Ishikawa (cell line): ENCODE measurements around the gene TPD52L2.

ENCODE experiments used
- CEBPB ChIP-seq: IDR thresholded peaks from 2 replicates; pipeline ENCODE4 v1.6.1; 2012
- CREB1 ChIP-seq: IDR thresholded peaks from 2 replicates; pipeline ENCODE4 v1.6.1; 2012; ENCODE audit warnings: low read depth
- EGR1 ChIP-seq: IDR thresholded peaks from 2 replicates; pipeline ENCODE4 v1.6.1; 2012
- EP300 ChIP-seq: IDR thresholded peaks from 2 replicates; pipeline ENCODE4 v1.6.1; 2012; ENCODE audit warnings: borderline replicate concordance
- FOXM1 ChIP-seq: IDR thresholded peaks from 2 replicates; pipeline ENCODE4 v1.6.1; 2012; ENCODE audit warnings: low read depth, borderline replicate concordance
- NFIC ChIP-seq: IDR thresholded peaks from 2 replicates; pipeline ENCODE4 v1.6.1; 2012
- RAD21 ChIP-seq: IDR thresholded peaks from 2 replicates; pipeline ENCODE4 v1.6.1; 2012; ENCODE audit warnings: low read depth
- TAF1 ChIP-seq: IDR thresholded peaks from 2 replicates; pipeline ENCODE4 v1.6.1; 2012; ENCODE audit warnings: low read depth, mild to moderate bottlenecking
- TCF12 ChIP-seq: IDR thresholded peaks from 2 replicates; pipeline ENCODE4 v1.6.1; 2012; ENCODE audit warnings: low read depth
- TEAD4 ChIP-seq: IDR thresholded peaks from 2 replicates; pipeline ENCODE4 v1.6.1; 2012
- YY1 ChIP-seq: IDR thresholded peaks from 2 replicates; pipeline ENCODE4 v1.6.1; 2012; ENCODE audit warnings: low read depth
- ZBTB7A ChIP-seq: IDR thresholded peaks from 2 replicates; pipeline ENCODE4 v1.6.1; 2012; ENCODE audit warnings: low read depth
- TF ChIP-seq, protein P1 (sequence below): IDR thresholded peaks from 2 replicates; pipeline ENCODE4 v1.6.1; 2012; ENCODE audit warnings: low read depth, mild to moderate bottlenecking
- TF ChIP-seq, protein P2 (sequence below): IDR thresholded peaks from 2 replicates; pipeline ENCODE4 v1.6.1; 2012
- TF ChIP-seq, protein P3 (sequence below): IDR thresholded peaks from 2 replicates; pipeline ENCODE4 v1.6.1; 2012

The TPD52L2 gene

DNA sequence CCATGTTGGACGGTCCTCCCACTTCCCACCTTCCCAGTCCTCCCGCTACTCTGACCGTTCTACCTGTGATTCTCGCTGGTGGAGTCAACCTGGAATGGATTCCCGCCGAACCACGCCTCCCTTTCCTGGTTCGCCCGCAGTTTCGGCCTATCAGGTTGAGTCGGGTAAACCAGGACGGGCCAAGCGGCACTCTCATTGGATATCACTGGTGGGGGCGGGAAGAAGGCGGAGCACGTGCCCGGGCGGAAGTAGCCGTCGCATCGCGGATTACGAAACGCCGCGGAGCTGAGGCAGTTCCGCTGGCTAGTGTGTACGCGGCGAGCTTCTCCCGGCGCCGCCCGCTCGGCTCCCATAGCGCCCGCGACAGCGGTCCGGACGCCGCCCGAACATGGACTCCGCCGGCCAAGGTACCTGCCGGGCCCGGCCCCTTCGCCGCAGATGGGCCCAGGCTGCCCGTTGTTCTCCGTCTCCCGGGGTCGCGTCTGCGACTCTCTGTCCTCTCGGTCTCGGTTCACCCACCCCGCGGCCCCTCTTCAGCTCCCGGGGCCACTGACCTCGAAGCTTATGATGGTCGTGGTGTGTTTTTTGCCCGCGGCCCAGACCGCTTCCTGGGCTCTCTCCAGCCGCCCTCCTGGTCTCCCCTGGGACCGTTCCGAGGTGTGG is at the start of gene TPD52L2:
TPD52L2 (plus strand) TSS at position 293 of the 663 bp plus-strand sequence; CDS start at position 389, 96 bp downstream.
- peak; percentile 93 for TF ChIP-seq YY1
- TF ChIP-seq, protein P1, sequence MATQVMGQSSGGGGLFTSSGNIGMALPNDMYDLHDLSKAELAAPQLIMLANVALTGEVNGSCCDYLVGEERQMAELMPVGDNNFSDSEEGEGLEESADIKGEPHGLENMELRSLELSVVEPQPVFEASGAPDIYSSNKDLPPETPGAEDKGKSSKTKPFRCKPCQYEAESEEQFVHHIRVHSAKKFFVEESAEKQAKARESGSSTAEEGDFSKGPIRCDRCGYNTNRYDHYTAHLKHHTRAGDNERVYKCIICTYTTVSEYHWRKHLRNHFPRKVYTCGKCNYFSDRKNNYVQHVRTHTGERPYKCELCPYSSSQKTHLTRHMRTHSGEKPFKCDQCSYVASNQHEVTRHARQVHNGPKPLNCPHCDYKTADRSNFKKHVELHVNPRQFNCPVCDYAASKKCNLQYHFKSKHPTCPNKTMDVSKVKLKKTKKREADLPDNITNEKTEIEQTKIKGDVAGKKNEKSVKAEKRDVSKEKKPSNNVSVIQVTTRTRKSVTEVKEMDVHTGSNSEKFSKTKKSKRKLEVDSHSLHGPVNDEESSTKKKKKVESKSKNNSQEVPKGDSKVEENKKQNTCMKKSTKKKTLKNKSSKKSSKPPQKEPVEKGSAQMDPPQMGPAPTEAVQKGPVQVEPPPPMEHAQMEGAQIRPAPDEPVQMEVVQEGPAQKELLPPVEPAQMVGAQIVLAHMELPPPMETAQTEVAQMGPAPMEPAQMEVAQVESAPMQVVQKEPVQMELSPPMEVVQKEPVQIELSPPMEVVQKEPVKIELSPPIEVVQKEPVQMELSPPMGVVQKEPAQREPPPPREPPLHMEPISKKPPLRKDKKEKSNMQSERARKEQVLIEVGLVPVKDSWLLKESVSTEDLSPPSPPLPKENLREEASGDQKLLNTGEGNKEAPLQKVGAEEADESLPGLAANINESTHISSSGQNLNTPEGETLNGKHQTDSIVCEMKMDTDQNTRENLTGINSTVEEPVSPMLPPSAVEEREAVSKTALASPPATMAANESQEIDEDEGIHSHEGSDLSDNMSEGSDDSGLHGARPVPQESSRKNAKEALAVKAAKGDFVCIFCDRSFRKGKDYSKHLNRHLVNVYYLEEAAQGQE = no peak
- TF ChIP-seq TCF12 = no peak; the same call in 1 of the 2 replicates
- 0 out of 2 replicates have a peak, but pooled peaks have one; percentile 31 for TF ChIP-seq ZBTB7A
- no peak for TF ChIP-seq NFIC
- TF ChIP-seq TAF1 = peak; percentile 91
- peak; percentile 90 for TF ChIP-seq CREB1
- 0 out of 2 replicates have a peak, but pooled peaks have one; percentile 44 for TF ChIP-seq EGR1
- peak; percentile 94 for TF ChIP-seq CEBPB
- no peak for TF ChIP-seq FOXM1
- TF ChIP-seq, protein P2, sequence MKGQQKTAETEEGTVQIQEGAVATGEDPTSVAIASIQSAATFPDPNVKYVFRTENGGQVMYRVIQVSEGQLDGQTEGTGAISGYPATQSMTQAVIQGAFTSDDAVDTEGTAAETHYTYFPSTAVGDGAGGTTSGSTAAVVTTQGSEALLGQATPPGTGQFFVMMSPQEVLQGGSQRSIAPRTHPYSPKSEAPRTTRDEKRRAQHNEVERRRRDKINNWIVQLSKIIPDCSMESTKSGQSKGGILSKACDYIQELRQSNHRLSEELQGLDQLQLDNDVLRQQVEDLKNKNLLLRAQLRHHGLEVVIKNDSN = peak; percentile 95
- TF ChIP-seq, protein P3, sequence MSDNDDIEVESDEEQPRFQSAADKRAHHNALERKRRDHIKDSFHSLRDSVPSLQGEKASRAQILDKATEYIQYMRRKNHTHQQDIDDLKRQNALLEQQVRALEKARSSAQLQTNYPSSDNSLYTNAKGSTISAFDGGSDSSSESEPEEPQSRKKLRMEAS = peak; percentile 96
- peak; percentile 32; the same call in 1 of the 2 replicates for TF ChIP-seq TEAD4
- TF ChIP-seq EP300 = peak; percentile 6; the same call in 1 of the 2 replicates

DNA sequence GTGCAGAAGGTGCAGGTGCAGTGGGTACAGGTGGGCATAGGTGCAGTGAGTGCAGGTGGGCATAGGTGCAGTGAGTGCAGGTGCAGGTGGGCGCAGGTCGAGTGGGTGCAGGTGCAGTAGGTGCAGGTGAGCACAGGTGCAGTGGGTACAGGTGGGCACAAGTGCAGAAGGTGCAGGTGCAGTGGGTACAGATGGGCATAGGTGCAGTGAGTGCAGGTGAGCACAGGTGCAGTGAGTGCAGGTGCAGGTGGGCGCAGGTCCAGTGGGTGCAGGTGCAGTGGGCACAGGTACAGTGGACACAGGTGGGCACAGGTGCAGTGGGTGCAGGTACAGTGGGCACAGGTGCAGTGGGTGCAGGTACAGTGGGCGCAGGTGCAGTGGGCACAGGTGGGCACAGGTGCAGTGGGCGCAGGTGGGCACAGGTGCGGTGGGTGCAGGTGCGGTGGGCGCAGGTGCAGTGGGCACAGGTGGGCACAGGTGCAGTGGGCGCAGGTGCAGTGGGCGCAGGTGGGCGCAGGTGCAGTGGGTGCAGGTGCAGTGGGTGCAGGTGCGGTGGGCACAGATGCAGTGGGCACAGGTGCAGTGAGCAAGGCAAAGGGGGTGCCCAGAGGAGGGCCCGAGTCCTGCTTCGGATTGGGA is 49.3 kb upstream of the TPD52L2 start:
- TF ChIP-seq YY1 (no peak), EP300 (no peak), FOXM1 (no peak), TCF12 (no peak), CREB1 (no peak), TAF1 (no peak), CEBPB (no peak), NFIC (no peak), TEAD4 (no peak), RAD21 (no peak)
- TF ChIP-seq, protein P3 = no peak
- TF ChIP-seq, protein P2 = no peak

DNA sequence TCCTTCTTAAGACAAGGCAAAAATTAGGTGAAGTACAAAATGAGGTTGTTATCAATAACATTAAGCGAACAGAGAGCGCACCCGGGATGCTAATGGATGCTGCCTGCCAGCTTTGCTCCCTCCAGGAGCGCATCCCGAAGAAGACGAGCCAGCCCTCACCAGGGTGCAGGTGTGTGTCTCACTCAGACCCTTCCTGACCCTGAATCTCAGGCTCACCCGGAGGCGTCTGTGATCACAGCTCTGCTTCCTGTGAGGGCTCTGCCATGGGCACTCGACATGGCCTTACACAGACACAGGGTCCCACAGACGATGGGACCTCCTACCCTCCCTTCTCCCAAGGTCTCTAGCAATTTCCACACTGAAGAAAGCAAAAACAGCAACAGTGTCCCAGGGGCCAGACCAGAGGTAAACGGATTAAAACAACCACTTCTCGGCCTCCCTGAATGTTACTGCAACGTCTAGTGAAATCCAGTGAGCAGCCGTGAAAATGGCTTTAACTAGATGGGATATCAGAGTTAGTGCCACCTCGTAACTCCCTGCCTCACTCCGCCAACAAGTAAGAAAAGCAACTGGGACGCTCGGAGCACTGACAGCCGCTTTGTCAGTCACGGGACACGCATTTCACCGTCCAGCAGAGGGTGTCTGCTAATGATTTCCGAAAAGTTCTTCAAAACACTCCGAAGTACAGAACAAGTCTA is 45.7 kb upstream of the TPD52L2 start:
- TF ChIP-seq FOXM1 (no peak), TCF12 (no peak), RAD21 (no peak), EGR1 (no peak)

DNA sequence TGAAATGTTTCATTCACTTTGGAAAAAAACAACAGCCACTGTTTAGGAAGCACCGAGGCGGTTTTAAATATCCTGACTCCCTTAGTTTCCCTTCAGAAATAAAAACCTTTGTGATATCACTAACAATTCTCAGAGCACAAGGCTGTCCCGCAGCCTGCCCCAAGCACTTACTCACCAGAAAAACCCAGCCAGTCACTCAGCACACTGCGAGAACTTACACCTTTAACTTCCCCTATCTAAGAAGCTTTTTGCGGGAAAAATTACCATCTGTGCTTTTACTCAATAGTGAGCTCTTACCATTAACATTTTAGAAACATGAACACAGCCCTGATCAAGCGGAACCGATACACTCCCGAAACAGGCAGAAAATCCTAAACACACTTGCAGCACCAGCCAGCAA is 43.3 kb upstream of the TPD52L2 start:
- TF ChIP-seq NFIC = no peak
- TF ChIP-seq FOXM1 = no peak
- TF ChIP-seq, protein P3 = no peak
- no peak for TF ChIP-seq CEBPB

DNA sequence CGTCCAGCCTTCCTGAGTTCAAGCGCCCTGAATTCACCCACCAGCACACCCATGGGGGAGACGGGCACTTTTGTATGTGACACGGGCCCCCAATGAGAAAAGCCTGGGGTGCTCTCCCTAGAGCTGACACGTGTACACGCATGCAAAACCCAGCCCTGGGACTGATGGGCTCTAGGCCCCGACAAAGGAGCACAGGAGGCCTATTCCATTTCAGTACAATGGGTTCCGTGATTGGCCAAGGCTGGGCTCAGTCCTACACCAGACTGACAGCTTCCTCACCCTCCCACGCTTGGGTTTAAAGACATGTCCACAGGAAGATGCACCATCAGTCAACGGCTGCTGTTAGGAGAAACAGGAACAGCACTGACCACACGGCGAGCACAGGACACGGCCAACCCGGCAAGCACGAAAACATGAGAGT is 42.8 kb upstream of the TPD52L2 start:
- no peak for TF ChIP-seq FOXM1
- TF ChIP-seq TEAD4 = no peak
- TF ChIP-seq TCF12 = no peak
- TF ChIP-seq, protein P2 = no peak

DNA sequence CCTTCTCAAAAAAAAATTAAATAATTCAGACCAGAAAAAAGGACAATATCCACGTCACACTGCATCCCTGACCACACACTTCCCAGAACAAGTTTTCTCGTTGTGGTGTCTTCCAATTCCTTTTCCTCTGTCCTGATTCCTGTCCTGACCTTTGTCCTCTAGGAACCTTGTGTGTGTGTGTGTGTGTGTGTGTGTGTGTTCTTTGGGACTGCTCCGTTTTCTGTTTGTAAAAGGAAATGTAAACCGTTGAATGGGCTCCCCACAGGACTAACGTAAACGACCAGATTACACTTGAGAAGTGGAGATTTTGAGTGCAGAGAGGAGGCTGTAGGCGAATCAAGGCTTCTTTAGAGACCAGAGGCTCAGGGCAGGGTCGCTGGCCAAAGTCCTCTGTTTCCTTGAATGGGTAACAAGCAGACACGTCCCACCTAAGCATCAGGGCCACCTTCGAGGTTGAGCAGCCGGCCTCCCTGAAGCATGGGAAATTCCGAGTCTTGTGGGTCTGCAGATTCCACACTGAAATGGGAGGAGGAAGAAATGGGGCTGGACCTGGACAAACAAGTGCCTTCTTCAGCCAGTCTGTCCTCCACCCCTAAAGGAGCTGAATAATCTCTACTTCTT is 41.3 kb upstream of the TPD52L2 start:
- TF ChIP-seq CREB1 = no peak
- TF ChIP-seq EP300 = no peak
- TF ChIP-seq FOXM1 = no peak
- no peak for TF ChIP-seq EGR1
- TF ChIP-seq, protein P1 = no peak
- TF ChIP-seq YY1 = no peak
- TF ChIP-seq NFIC = no peak
- TF ChIP-seq TEAD4 = no peak
- no peak for TF ChIP-seq RAD21
- no peak for TF ChIP-seq ZBTB7A
- TF ChIP-seq, protein P2 = no peak
- no peak for TF ChIP-seq CEBPB
